Activated CD4-positive, alpha-beta T cell treated with anti-CD3 and anti-CD28 coated beads, Interleukin-2, Interleukin-6, amounts not matched to agents 100 ng/mL and 50 ng/mL, durations not matched to agents 16 hours and 8 hours (primary cell): Measurements from ENCODE around the gene FBXO33.

ENCODE experiments used
- DNase-seq: peaks from one replicate; pipeline ENCODE4 v3.0.0-alpha.2; 2020

The FBXO33 gene

GRCh38 chr14:39430762-39431415, 1.3 kb downstream of the FBXO33 start:
- no peak for DNase-seq

DNA sequence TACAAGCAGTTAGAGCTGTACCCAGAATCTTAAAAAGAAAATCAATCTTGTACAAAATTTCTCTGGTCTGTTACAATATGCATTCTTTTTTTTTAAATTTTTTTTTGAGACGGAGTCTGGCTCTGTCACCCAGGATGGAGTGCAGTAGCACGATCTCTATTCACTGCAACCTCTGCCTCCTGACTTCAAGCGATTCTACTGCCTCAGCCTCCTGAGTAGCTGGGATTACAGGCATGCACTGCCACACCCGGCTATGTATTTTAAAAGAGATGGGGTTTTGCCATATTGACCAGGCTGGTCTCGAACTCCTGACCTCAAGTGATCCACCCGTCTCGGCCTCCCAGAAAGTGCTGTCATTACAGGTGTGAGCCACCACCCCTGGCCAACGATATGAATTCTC, 4.1 kb downstream of the FBXO33 start:
- DNase-seq, result no peak

- DNase-seq, result no peak
Observed at GRCh38 chr14:39426605-39427004, 5.6 kb downstream of the FBXO33 start.

DNA sequence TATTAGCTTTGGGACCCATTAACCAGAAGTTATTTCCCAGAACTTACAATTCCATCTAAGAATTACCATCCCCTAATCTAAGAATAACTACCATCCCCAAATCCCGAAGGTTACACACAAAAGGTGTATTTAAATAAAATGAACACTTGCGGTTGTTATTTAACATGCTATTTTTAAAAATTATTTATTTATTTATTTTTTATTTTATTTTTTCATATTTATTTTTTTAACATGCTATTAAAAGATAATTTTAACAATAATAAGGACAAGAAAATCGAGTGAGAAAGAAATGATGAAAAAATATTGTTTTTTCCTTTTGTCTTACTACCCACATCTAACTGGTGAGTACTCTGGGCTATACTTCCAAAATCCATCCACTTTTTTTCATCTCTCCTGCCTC, 6.3 kb downstream of the FBXO33 start:
- no peak for DNase-seq

DNA sequence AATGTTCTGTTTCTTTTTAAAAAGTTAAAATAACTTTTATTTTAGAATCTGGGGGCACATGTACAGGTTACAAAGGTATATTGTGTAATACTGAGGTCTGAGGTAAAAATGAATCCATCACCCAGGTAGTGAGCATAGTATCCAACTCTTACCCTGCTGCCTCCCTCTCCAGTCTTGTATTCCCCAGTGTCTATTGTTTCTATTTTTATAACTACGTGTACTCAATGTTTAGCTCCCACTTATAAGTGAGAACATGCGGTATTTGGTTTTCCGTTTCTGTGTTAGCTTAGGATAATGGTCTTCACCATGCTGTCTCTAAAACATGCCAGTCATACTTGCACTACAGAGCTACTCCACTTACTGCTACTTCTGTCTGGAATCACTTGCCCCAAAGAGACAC, 8.4 kb downstream of the FBXO33 start:
- DNase-seq, result no peak

DNA sequence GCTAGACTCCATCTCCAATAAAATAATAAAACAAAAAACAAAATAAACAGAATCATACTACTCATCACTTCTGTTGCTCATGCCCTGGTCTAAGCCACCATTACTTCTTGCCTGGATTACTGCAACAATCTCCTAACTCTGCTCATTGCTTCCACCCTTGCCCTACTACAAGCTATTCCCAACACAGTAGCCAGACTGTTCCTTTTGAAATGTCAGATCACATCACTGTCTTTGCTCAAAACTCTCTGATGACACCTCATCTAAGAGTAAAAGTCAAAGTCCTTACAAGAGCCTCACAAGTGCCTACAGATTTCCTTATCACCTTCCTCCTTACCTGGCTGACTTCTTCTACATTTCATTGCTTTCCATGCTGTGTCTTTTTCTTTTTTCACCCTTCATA, 10.0 kb downstream of the FBXO33 start:
- no peak for DNase-seq

GRCh38 chr14:39419272-39419671, 13.0 kb downstream of the FBXO33 start:
- DNase-seq, result no peak

GRCh38 chr14:39417014-39417413, 15.2 kb downstream of the FBXO33 start:
- DNase-seq, result no peak

DNA sequence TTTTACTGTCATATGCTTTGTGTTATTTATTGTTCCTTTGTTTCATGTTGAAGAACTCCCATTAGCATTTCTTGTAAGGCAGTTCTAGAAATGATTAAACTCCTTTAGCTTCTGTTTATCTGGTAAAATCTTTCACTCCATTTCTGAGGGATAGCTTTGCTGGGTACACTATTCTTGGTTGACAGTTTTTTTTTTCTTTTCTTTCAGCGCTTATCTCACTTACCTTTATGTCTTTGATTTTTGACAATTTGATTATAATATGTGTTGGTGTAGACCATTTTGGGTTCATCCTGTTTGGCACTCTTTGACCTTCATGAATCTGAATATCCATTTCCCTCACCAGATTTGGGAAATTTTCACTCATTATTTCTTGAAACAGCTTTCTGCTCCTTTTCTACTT, 16.2 kb downstream of the FBXO33 start:
- no peak for DNase-seq

DNA sequence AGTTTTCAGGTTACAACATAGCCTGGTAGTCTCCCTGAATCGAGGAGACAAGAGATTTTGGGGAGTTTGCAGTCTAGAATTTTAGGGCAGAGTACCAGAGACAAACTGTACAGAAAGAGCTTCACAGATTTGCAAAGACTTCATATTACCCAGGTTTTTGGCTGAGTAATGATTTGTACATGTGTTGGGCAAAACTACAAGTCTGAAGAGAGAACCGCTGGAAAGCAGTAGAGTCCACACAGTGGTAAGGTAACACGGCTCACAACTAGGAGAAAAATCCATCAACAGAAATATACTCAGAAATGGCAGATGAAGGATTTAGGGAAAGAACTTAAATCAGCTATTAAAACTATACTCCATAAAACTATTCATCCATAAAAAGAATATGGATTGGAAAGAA, 25.7 kb downstream of the FBXO33 start:
- no peak for DNase-seq

DNA sequence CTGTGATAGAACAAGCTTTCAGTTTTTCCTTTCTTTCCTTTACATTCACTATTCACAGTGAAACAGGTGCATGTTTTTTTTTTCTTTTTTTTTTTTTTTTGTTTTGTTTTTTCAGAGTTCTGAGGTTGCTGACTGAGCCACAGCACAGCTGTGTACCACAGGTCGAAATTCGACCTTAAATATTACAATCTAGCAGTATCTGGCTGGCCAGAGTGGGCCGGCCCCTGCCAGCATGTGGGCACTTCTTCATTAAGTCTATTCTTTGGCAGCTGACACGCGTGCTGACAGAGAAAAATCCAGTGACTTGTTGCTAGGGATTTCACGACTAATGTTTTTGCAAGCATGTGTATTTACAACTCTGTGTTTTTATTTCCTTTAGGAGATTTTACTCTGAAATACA, 33.9 kb downstream of the FBXO33 start:
- no peak for DNase-seq

- no peak for DNase-seq
Observed at GRCh38 chr14:39396448-39396847, 35.8 kb downstream of the FBXO33 start.

GRCh38 chr14:39395555-39396254, 36.5 kb downstream of the FBXO33 start:
- no peak for DNase-seq

GRCh38 chr14:39393289-39393688, 38.9 kb downstream of the FBXO33 start:
- DNase-seq, result no peak

- DNase-seq, result no peak
Observed at GRCh38 chr14:39384177-39384576, 48.1 kb downstream of the FBXO33 start.

- no peak for DNase-seq
Observed at GRCh38 chr14:39383741-39384140, 48.5 kb downstream of the FBXO33 start.

DNA sequence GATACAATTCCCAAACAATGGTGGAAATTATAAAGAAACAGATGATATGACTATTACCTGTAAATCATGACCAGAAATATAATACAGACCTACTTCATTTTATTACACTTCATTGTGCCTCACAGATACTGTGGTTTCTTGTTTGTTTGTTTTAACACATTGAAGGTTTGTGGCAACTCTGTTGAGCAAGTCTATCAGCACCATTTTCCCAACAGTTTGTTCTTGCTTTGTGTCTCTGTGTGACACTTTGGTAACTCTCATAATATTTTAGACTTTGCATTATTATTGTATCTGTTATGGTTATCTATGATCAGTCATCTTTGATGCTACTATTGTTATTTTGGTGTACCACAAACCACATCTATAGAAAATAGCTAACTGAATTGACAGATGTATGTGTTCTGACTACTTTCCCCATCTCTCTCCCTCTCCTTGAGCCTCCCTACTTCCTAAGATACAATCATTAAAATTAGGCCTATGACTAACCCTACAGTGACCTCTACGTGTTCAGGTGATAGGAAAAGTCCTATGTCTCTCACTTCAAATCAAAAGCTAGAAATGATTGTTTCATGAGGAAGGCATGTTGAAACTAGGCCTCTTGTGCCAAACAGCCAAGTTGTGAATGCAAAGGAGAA, 49.1 kb downstream of the FBXO33 start:
- peak; percentile 53 for DNase-seq

GRCh38 chr14:39382463-39382862, 49.8 kb downstream of the FBXO33 start:
- no peak for DNase-seq

GRCh38 chr14:39381366-39381765, 50.9 kb downstream of the FBXO33 start:
- DNase-seq, result no peak

GRCh38 chr14:39376667-39377403, 55.4 kb downstream of the FBXO33 start:
- DNase-seq, result no peak

DNA sequence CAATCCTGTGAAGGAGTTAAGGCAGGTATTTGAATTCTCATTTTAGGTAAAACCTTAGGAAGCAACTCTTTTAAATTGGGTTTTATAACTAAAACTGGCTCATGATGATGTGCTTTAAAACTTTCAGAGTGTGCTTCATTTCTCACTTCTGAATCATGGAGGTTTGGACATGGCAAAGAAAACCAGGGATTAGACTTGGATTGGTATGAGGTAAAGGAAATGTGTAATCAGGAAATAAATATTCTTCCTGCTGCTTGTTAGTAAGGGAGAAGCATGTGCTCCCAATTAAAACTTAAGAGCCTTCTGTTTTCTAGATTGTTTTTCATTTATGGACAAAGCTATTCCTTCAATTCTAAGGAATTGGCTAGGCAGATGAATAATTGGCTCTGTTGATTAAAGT, 57.4 kb downstream of the FBXO33 start:
- DNase-seq, result no peak

GRCh38 chr14:39372656-39373055, 59.6 kb downstream of the FBXO33 start:
- DNase-seq, result no peak

GRCh38 chr14:39370415-39370814, 61.8 kb downstream of the FBXO33 start:
- DNase-seq, result no peak

DNA sequence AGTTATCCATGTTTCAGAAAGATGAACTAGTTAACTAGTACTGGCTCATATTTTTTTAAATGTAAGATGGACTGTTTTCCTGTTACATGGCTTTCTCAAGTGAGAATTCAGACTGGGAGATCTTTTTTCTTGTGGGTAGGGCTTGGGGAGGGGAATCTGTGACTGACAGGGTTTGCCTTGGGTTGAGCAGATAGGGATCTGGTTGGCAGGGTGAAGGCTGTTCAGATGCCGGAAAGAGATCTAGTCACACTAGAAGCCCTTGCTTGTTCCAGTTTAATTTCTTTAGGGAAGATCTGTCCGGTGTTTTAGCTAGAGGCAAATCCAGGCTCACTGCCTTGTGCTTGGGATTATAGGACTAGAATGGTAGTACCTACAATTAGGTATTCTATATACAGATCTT, 63.2 kb downstream of the FBXO33 start:
- DNase-seq, result no peak
